ENCODE measurements around the gene CHRNA3.
A peak's percentile ranks its signal among the peaks of the same experiment; 100 is the strongest.

The CHRNA3 gene

DNA sequence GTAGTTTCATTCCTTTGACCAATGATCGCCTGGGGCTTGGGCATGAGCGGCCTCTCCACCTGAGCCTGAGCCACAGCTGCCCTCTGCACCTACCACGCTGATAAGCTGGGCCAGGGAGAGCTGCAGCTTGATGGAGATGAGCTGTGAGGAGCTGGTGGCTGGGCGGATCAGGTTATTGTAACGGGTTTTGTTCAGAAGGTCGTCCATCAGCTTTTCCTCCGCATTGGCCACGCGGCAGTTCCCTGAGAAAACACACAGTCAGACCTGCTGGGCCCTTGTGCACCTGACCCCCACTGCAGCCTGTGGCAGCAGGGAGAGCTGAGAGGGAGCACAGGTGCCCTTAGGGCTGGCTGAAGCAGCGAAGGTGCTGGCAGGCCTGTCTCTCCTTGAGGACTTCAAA, 14.6 kb upstream of the CHRNA3 start:
- DNase-seq: no peak

DNA sequence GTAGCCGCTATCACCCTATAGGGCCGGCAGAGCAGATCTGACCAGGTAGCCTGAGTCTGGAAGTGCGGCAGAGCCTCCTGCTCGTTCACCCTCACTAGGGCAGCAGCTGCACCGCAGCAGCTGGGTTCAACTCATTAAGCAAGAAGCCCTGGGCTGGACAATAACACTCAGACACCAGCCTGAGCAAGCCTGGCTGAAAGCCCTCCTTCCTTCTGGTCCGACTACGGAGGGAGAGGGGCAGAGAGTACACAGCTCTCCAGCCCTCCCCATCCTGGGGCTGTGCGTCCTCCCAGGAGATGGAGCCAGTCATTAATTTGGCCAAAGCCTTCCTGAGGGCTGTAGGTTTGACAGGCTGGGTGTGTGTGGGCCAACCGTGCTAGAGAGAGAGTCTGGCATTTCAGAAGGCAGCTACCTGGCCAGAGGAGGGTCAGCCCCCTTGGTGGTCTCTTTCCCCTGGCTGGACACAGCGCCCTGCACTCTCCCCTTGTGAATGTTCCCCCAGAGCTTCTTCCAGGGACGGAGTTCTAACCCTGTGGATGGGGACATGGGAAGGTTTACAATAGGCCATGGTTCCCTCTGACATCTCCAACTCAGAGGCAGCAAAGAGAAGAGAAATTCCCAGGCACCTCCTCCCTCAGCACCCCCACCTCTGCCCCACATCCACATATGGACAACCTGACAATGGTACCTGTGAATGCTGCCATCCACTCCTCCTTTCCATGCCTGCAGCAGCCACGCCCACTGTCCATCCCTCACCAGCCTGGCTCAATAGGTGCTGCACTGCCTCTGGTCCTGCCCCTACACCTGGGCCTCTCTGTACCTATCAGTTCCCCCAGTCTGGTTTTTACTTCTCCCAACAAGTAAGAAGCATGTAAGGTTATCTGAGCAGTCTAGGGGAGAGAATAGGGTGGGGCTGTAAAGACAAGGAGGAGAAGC, 13.7 kb upstream of the CHRNA3 start:
- no peak for DNase-seq

DNA sequence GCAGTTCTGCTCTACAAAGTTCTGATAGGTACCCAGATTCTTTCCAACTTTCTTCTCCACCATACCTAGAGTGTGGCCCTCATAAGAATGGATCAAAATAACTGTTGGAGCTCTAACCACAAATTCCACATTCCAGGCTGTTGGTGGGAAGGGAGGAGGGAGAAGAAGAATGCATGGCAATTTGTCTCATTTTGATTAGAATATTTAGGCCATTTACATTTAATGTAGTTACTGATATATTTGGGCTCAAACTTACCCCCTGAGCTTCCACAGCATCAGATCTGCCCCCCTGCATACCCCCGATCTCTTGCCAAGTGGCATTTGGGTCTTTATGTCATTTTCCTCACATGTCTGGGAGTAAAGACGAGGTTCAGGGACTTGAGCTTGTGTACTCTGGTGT, 12.6 kb upstream of the CHRNA3 start:
- DNase-seq: no peak

DNA sequence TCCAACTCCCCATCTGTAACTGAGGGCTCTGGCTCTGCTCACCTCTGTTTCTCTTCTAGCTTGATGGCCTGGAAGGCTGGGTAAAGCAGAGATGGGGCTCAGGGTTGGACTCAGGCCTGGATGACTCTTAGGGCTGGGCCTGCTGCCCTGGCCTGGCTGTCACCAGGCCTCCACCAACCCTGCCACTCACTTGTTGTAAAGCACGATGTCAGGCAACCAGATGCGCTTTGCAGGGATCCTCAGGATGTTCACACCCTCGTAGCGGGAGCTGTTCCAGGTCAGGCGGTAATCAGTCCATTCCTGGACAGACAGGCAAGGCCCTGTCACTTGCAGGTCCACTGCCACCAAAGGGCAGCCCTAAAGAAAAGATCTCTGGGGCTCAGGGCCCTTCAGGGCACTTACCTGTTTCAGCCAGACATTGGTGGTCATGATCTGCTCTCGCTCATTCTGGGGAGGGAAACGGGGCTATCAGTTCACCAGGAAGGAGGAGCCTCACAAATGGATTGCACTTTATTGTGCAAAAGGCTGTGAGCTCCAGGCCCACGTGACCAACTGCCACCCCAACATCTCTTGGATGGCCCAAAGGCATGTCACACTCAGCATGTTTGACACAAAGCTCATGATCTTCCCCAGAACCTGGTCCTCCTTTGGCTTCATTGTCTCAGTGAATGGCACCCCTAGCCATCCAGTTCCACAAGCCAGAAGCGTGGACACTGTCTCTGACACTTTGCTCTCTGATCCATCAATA, 10.3 kb upstream of the CHRNA3 start:
- no peak for DNase-seq

DNA sequence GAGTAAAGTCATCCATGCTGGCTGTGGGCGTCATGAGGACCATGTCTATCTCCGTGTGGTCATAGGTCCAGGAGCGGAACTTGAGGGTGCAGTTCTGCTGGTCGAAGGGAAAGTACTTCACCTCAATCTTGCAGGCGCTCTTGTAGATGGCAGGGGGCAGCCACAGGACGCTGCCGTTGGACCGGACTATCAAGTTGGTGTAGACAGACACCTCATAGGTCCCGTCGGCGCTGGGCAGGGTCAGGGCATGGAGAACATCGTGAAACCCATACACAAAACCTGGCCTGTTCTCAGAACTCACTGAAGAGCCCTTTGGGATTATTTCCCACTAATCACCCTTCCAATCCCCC, 8.9 kb upstream of the CHRNA3 start:
- DNase-seq: no peak

DNA sequence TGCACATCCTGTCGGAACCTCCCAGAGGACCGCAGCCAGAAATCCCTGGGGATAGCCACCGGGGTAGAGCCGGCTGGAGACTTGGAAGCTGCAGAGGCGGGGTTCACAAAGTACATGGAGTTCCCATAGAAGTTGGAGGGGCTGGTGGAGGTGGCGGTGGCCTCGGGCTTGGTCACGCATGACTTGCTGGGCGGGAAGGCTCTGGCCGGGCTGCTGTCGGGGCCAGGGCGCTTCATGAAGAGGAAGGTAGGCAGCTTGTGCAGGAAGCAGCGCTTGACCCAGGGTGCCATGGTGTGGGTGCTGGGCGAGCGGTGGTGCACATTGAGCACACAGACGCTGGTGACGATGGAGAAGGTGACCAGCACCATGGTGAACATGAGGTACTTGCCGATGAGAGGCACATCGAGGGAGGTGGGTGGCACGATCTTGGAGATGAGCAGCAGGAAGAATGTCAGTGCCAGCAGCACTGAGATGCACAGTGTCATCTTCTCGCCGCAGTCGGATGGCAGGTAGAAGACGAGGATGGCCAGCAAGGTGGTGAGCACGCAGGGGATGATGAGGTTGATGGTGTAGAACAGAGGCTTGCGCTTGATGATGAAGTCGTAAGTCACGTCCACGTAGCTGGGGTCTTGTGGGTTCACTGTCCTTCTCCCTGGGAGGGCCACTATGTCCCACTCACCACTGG, 8.4 kb upstream of the CHRNA3 start:
- DNase-seq: no peak

DNA sequence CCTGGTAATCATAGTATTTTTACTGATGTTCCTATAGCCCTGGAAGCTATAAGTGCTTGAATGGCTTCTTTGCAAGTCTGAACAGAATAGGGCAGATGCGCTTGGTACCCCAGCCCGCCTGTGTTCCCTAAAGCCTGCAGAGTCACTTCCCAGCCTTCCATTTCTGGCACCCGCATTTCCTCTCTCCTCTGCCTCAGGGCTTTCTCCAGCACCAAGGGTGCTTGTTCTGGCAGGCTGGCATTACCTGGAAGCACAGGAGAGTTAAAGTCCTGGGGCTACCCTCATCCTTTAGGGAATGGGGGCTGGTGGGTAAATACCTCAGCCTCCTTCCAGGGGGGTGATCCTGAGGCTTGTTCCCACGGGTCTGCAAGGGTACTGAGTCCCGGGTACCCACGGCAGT, 7.4 kb upstream of the CHRNA3 start:
- no peak for DNase-seq

DNA sequence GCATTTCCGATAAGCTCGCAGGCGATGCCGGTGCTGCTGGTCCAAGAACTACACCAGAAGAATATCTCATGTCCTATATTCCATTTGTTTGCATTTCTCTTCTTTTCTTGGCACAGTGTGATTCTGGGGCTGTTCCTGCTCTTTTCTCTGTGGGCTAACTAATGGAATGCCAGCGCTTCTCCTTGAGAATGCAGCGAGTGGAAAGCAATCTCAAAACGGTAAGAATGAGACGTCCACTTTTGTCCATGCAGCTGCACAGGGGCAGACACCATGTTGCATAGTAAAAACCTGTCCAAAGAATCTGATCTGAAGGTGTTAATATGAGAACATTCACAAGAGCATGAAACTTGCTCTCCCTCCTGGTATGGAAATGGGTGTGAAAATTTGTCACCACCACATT, 6.6 kb upstream of the CHRNA3 start:
- DNase-seq: no peak

DNA sequence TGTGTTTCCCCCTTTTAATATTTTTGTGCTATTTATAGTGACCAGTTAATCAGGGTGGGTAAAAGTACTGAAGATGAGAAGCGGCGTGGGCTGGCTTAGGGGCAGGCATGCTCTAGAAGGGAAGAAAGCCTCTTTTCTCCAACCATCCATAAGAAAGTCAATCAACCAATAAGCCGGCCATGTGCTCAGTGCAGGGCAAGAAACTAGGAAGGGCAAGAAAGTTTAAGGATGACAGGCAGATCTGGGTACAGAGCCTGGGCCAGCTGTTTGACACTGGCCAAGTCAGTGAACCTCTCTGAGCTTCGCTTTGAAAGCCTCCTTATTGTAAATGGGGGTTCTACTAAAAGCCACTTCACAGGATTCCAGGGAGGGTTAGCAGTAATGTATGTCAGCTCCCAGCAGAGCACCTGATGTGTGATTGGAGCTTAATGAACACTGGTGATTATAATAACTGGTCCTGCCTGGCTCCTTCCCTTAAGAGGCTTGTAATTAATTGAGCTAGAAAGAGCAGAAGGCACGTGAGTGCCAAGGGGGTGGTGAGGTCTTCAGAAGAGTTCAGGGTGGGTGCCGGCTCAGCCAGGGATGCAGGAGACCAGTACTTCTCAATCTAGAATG, 5.7 kb upstream of the CHRNA3 start:
- DNase-seq: no peak

DNA sequence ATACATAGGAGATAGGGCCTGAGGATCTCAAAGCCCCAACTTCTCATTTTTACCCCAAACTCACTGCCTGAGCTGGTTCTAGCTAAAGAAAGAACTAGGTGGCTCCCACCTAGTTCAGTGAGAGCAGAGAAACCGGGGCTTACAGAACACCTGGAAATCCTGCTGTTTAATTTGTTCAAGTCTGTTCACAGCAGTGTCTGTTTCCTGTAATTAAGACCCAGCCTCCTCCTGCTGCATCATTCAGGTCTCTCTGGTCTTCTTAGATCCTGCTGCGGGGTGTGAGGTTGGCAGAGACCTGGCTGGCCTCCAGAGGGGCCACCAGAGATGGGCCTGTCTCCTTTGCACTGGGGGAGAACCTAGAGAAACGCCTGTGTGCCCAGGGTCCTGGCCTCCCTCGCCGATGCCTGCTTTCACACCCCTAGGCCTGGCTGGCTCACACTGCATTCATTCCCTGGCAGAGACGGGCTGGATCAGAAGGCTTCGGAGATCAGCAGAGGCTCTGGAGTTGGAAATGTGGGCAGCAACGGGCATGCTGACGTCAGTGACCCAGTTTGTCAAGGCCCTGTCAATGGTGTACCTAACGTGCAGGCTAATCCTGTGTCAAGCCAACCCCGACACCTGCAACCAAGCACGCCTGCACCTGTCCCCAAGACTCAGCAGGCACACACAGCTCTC, 4.9 kb upstream of the CHRNA3 start:
- no peak for DNase-seq

DNA sequence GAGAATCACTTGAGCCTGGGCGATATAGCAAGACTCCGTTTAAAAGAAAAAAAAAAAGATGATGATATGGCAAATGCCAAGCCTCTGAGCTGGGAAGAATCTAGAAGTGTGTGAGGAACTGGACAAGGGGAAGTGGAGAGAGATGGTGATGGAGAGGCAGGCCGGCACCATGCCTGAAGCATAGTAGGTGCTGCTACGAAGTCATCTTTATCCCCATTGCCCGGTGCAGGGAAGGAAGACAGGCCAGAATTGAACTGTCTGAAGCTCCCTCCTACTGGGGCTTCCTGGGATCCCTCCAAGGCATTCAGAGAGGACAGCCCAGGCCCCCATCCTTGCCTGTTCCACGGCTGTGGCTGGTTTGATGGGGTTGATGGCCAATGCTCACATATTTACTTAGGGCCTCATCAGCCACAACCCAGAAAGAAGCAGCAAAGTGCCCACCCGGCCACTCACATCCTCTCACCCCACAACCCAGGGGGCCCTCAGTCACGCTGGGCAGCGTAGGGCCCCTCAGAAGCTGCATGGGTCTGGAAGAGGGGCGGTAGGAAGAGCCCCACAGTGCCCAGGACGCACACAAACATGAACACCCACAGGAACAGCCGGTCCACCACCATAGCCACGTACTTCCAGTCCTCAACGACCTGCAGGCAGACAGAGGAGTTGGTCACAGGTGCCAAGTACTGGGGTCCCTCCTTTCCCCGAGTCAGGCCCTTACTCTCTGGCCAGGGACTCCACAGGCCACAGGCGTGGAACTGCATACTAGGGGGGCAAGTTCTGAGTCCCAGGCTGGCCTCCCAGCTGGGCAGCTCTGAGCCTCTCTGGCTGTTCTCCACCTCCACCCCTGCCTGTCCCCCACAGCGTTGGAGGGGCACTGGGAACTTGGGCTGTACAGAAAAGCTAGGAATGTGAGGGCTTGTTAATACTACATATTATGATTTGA, 4.1 kb upstream of the CHRNA3 start:
- no peak for DNase-seq

DNA sequence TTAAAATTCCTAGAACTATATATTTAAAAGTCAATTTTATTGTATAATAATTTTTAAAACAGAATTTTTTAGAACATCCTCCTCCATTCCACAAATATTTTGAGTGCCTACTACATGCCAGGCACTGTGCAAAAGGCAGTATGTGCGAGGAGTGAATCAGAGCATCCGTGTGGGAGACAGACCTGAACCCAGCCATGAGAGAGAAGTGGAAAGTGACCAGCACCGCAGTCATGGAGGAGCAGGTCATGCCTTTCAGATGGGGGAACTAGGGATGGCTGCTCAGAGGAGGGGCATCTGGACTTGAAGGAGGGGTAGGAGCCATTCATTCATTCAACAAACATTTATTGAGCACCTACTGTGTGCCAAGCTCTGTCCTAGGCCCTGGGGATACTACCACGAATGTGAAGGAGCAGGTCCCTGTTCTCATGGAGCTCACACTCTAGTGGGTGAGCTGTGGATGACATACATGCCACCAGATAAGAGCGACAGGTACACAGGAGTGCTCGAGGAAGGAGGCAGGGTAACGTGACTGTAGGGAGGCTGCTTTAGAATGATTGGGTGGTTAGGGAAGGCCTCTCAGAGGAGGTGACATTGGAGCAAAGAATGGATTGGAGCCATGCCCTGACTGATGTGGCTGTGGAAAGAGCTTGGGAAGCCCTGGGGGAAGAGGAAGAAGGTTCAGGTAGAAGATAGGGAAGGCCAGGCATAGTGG, 3.1 kb upstream of the CHRNA3 start:
- DNase-seq: no peak

DNA sequence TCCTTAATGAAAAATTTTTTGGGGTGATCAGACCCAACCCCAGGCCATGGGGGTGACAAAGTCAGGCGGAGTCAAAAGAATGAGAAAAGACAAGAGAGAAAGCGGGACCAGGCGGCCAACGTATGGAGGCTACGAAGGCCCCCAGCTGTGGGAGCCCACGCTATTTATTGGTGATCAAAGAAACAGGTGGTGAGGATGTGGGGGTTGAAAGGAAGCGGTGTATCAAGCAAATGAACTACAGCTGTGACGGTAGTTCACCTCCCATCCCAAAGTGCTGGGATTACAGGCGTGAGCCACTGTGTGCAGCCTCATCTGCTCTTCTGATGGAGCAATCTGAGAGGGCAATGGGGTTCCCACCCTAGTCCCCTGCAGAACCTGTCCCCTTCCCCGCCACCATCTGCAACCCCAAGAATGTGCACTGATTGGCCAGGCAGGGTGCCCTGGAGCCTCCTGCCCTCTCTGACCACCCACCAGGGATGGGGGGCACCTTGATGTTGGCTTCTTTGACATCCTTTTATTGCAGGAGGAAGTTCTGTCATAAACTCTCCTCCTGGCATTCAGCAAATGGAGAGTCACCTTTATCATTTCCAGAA, 1.1 kb upstream of the CHRNA3 start:
- DNase-seq: no peak

DNA sequence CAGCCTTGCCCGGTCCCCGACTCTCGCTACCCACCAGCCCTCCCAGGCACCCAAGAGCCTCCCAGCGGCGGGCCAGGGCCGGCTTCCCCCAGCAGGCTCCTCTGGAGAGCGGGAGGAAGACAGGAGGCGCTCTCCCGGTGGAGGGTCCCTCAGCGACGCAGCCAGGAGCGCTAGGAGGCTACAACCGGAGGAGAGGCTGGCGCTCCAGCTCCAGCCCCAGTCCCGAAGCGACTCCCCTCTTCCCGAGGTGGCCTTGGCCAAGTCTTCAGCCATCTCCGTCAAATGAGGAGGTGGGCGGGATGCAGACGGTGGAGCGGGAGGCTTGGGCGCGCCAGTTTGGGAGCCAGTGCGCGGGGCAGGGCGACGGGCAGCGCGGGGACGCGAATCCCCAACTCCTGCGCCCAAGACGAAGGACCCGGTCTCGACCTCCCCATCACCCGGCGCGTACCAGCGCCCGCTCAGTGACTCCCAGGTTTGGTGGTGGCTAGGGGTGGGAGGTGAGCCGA, 722 bp downstream of the CHRNA3 start:
- DNase-seq: peak in 1 of 2 donors; percentile 14

DNA sequence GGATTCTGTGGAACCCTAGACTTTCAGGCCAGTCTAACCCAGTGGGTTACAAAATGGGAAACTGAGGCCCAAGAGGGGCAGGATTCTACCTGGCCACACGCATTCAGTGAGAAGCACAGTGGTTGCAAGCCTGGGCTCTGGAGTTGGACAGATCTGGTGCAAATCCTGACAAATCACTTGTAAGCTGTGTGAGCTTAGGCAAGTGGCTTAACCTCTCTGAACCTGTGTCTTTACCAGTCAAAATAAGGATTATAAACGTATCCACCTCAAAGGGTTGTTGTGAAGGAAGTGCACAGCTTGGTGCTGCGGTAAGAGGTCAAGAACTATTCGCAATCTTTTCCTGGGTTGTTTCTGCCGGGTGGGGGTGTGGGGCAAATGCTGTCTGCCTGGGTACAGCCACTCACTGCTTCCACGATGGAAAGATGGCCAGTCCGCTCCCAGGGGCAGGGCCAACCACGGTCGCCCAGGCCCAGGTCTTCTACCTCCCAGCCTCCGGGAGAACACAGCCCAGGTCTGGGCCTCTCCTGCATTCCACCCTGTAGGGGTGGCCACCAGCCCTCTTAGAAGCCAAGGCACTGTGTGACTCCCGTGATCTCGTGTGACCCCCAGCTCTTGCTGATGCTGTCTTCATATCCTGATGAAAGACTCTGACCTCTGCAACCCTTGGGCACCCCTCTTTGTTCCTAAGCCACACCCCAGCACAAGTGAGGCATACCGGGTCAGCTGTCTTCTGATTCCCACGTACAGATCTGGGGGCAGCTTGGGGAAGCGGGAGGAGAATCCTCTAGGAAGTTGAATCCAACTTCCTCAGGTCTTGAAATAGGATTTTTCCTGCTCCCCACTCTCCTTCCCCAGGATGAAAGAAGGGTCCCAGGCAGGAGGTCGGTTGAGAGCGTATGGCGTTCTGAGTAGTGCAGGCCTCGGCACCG, 1.5 kb downstream of the CHRNA3 start:
- no peak for DNase-seq

DNA sequence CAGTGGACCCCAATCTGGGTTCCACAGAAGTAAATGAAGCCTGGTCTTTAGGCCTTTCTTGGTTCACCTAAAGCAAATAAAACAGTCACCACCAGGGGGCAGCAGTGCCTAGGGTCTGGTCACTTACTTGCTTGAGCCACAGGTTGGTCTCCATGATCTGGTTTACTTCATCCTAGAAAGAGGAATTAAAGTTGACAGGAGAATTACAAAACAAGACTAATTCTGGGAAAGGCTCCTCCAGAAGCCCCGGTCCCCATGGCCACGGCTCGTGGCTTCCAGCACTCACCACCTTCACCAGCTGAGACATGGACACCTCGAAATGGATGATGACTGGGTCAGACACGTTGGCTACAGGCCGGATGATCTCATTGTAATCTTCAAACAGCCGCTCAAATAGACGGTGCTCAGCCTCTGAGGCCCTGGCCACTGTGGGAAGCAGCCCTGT, 2.3 kb downstream of the CHRNA3 start:
- peak; percentile 86 to 92 for DNase-seq

DNA sequence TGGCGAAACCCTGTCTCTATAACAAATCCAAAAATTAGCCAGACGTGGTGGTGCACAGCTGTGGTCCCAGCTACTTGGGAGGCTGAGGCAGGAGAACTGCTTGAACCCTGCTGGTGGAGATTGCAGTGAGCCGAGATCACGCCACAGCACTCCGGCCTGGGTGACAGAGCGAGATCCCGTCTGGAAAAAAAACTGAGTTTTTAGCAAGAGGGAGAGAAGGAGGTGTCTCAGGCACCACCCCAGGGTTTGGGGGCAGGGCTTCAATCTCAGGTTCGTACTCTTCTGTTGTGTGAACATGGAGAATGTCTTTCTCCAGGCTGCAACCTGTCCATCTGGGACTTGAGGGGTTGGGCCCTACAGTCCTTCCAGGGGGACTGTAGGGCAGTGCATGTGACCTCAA, 2.7 kb downstream of the CHRNA3 start:
- no peak for DNase-seq

DNA sequence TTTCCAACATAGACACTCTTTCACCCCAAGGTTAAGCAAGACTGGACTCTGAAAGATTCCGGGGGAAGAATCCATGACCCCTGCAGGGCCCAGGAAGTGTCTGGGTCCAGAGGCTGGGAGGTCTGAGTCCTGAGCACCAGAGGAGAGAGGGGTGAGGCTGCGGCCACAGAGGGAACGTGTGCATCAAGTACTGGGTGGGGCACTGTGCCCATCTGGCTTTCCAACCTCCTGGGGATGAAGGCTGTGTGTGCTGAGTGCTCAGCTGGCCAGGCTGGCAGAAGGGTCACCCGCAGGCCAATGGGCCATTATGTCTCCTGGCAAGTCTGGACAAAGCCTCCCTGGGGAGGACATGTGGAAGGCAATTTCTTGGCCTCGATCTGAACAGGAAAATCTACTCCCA, 3.3 kb downstream of the CHRNA3 start:
- no peak for DNase-seq

DNA sequence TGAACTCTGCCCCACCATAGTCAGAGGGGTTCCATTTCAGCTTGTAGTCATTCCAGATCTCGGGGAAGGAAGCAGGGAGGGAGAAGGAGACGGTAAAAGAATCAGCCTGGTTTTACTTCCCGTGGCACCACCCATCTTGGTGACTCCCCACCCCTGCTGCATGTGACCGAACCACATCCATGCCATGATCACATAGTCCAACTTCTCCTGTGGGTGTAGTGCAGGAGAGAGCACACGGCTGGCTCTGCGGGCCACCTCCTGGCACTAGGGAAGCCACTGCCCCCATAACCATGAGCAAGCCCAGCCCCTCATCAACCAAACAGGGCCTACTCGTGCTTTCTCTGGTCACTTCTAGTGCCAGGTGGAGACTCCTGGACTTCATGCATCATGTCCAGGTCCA, 3.7 kb downstream of the CHRNA3 start:
- no peak for DNase-seq
